H9 (cell line): ENCODE measurements around the gene PSME1. TPM values are rescaled to one million over a fixed set of nuclear protein-coding genes. Genes with fewer than 3 reads are reported as not detected.

ENCODE experiments used
- DNase-seq: peaks from one replicate; pipeline ENCODE4 v3.0.0-alpha.2; 2017
- H2AFZ ChIP-seq: one replicate; pipeline ENCODE4 v1.6.1; 2013; ENCODE audit warnings: mild to moderate bottlenecking, low read length, control low read depth, moderate library complexity
- H2AK5ac ChIP-seq: 2 replicates; pipeline ENCODE4 v1.6.1; 2013; ENCODE audit warnings: low read length, control low read depth, mixed read lengths; ENCODE audit not compliant: insufficient read length
- H2BK120ac ChIP-seq: one replicate; pipeline ENCODE4 v1.6.1; 2013; ENCODE audit warnings: low read depth, mild to moderate bottlenecking, low read length, control low read depth, inconsistent platforms; ENCODE audit not compliant: poor library complexity, severe bottlenecking
- H2BK12ac ChIP-seq: 2 replicates; pipeline ENCODE4 v1.6.1; 2013; ENCODE audit warnings: low read length, control low read depth, mixed read lengths, low read depth; ENCODE audit not compliant: insufficient read length
- H2BK15ac ChIP-seq: 2 replicates; pipeline ENCODE4 v1.6.1; 2013; ENCODE audit warnings: low read depth, low read length, control low read depth
- H2BK20ac ChIP-seq: one replicate; pipeline ENCODE4 v1.6.1; 2013; ENCODE audit warnings: low read depth, mild to moderate bottlenecking, low read length, control low read depth, inconsistent platforms; ENCODE audit not compliant: poor library complexity, severe bottlenecking
- H2BK5ac ChIP-seq: 2 replicates; pipeline ENCODE4 v1.6.1; 2013; ENCODE audit warnings: low read length, control low read depth, mixed read lengths; ENCODE audit not compliant: insufficient read length
- H3K14ac ChIP-seq: 2 replicates; pipeline ENCODE4 v1.6.1; 2013; ENCODE audit warnings: low read length, control low read depth; ENCODE audit not compliant: insufficient read depth
- H3K18ac ChIP-seq: 2 replicates; pipeline ENCODE4 v1.6.1; 2013; ENCODE audit warnings: low read depth, mild to moderate bottlenecking, mixed read lengths, low read length, control low read depth; ENCODE audit not compliant: insufficient read length
- H3K23ac ChIP-seq: 2 replicates; pipeline ENCODE4 v1.6.1; 2013; ENCODE audit warnings: low read length, control low read depth, mixed read lengths, low read depth; ENCODE audit not compliant: insufficient read length
- H3K23me2 ChIP-seq: 2 replicates; pipeline ENCODE4 v1.6.1; 2013; ENCODE audit warnings: low read depth, mild to moderate bottlenecking, mixed read lengths, low read length, control low read depth; ENCODE audit not compliant: insufficient read length, poor library complexity, severe bottlenecking
- H3K27ac ChIP-seq: 2 replicates; pipeline ENCODE4 v1.5.1; 2013; ENCODE audit warnings: low read length, control low read depth, mixed read lengths, low read depth; ENCODE audit not compliant: insufficient read length
- H3K27me3 ChIP-seq: 2 replicates; pipeline ENCODE4 v1.6.1; 2013; ENCODE audit warnings: low read length, control low read depth, inconsistent platforms; ENCODE audit not compliant: insufficient read depth
- H3K4ac ChIP-seq: 2 replicates; pipeline ENCODE4 v1.6.1; 2013; ENCODE audit warnings: low read depth, mild to moderate bottlenecking, control low read depth, inconsistent platforms, low read length, moderate library complexity
- H3K4me1 ChIP-seq: 2 replicates; pipeline ENCODE4 v1.6.1; 2013; ENCODE audit warnings: low read length, control low read depth, inconsistent platforms; ENCODE audit not compliant: insufficient read depth
- H3K4me2 ChIP-seq: 2 replicates; pipeline ENCODE4 v1.6.1; 2013; ENCODE audit warnings: low read length, control low read depth, mixed read lengths; ENCODE audit not compliant: insufficient read length, insufficient read depth
- H3K56ac ChIP-seq: 2 replicates; pipeline ENCODE4 v1.6.1; 2013; ENCODE audit warnings: low read depth, mild to moderate bottlenecking, mixed read lengths, low read length, control low read depth; ENCODE audit not compliant: insufficient read length
- H3K79me1 ChIP-seq: 2 replicates; pipeline ENCODE4 v1.6.1; 2013; ENCODE audit warnings: low read depth, mild to moderate bottlenecking, moderate library complexity, low read length, control low read depth, inconsistent platforms; ENCODE audit not compliant: insufficient read depth, poor library complexity, severe bottlenecking
- H3K79me2 ChIP-seq: 2 replicates; pipeline ENCODE4 v1.6.1; 2013; ENCODE audit warnings: low read length, control low read depth, inconsistent platforms; ENCODE audit not compliant: insufficient read depth
- H3K9ac ChIP-seq: 2 replicates; pipeline ENCODE4 v1.6.1; 2013; ENCODE audit warnings: low read length, control low read depth, mixed read lengths; ENCODE audit not compliant: insufficient read length; ENCODE audit errors: extremely low read depth
- H3K9me3 ChIP-seq: one replicate; pipeline ENCODE4 v1.6.1; 2013; ENCODE audit warnings: low read depth, low read length, inconsistent platforms; ENCODE audit not compliant: control insufficient read depth
- H3T11ph ChIP-seq: one replicate; pipeline ENCODE4 v1.6.1; 2013; ENCODE audit warnings: mild to moderate bottlenecking, low read length, control low read depth, inconsistent platforms
- H4K20me1 ChIP-seq: one replicate; pipeline ENCODE4 v1.6.1; 2013; ENCODE audit not compliant: control insufficient read depth, insufficient read length, insufficient read depth
- H4K5ac ChIP-seq: 2 replicates; pipeline ENCODE4 v1.6.1; 2013; ENCODE audit warnings: low read depth, mild to moderate bottlenecking, mixed read lengths, low read length, control low read depth; ENCODE audit not compliant: insufficient read length
- H4K8ac ChIP-seq: replicated peaks from 2 replicates; pipeline ENCODE4 v1.6.1; 2013; ENCODE audit warnings: low read length, control low read depth, mixed read lengths, low read depth; ENCODE audit not compliant: insufficient read length
- H4K91ac ChIP-seq: 2 replicates; pipeline ENCODE4 v1.6.1; 2013; ENCODE audit warnings: low read depth, mild to moderate bottlenecking, moderate library complexity, mixed read lengths, low read length, control low read depth; ENCODE audit not compliant: insufficient read length
- H3K27ac Mint-ChIP-seq, 3 experiments: 2 replicates in 2 of 3; 3 replicates in 1 of 3; pipeline ENCODE4 v1.8.0; 2020 to 2021; ENCODE audit warnings: mixed read lengths in 3 of 3, mild to moderate bottlenecking in 1 of 3, moderate library complexity in 1 of 3
- H3K27me3 Mint-ChIP-seq: 2 replicates; pipeline ENCODE4 v1.8.0; 2021; ENCODE audit warnings: low read depth, mild to moderate bottlenecking, moderate library complexity, mixed read lengths
- H3K36me3 Mint-ChIP-seq, 3 experiments: 2 replicates in 2 of 3; 3 replicates in 1 of 3; pipeline ENCODE4 v1.8.0; 2020 to 2021; ENCODE audit warnings: low read depth in 3 of 3, mixed read lengths in 3 of 3; ENCODE audit not compliant: insufficient read depth in 1 of 3
- H3K4me1 Mint-ChIP-seq, 2 experiments: 2 replicates each; pipeline ENCODE4 v1.8.0; 2020; ENCODE audit warnings: mixed read lengths in 2 of 2
- H3K4me3 Mint-ChIP-seq, 2 experiments: 2 replicates in 1 of 2; 3 replicates in 1 of 2; pipeline ENCODE4 v1.8.0; 2020 to 2021; ENCODE audit warnings: mild to moderate bottlenecking in 2 of 2, mixed read lengths in 2 of 2, moderate library complexity in 1 of 2
- H3K9me3 Mint-ChIP-seq, 2 experiments: 2 replicates in 1 of 2; 3 replicates in 1 of 2; pipeline ENCODE4 v1.8.0; 2020; ENCODE audit warnings: mild to moderate bottlenecking in 2 of 2, mixed read lengths in 2 of 2, moderate library complexity in 1 of 2
- CTCF ChIP-seq: fragments of 200-600 bp; sonication (generic); conservative IDR thresholded peaks from 3 replicates; pipeline ENCODE4 v1.8.0; 2021; ENCODE audit warnings: antibody characterized with exemption, mild to moderate bottlenecking
- WGBS: extraction: QIAGEN DNeasy Blood & Tissue Kit; methylation state at CpG from one replicate; pipeline ENCODE4 v1.1.7; 2013; ENCODE audit warnings: missing lambda C conversion rate, low lambda C conversion rate, mixed read lengths; ENCODE audit not compliant: insufficient read length; ENCODE audit errors: extremely low coverage; 5-methylcytosine and 5-hydroxymethylcytosine counted together
- total RNA-seq: library from RNA; stranded (reverse); gene quantifications from 2 replicates; pipeline ENCODE4 v1.2.1, GENCODE V29; 2021

The PSME1 gene
- total RNA-seq, 1 experiment from 2014 or later = 109 TPM

DNA sequence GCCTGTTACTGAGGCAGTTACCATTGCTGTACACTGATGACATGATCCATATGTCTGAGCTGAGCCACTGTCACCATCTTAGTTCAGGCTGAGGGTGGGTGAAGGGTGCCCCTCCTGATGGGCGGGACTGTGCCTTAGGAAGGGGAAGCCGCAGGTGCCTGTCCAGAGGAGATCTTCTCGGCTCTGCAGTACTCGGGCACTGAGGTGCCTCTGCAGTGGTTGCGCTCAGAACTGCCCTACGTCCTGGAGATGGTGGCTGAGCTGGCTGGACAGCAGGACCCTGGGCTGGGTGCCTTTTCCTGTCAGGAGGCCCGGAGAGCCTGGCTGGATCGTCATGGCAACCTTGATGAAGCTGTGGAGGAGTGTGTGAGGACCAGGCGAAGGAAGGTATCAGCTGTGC is 15.0 kb downstream of the PSME1 start:
- no peak for TF ChIP-seq CTCF
- Histone ChIP-seq H4K91ac (no peak overlapping the region), H3K79me1 (peaks cover 4% of the 10 kb centered on the region), H3K23me2 (peaks cover 15% of the 10 kb centered on the region), H4K20me1 (no peaks in the 10 kb centered on the region), H3K27me3 (no peaks in the 10 kb centered on the region), H3K79me2 (peaks cover 8% of the 10 kb centered on the region; the same call in 1 of the 2 replicates), H4K8ac (no peak overlapping the region), H3K9ac (no peak overlapping the region), H3K4ac (no peak overlapping the region), H2BK20ac (no peak overlapping the region), H3K4me2 (no peak overlapping the region), H2BK120ac (no peak overlapping the region), H2AK5ac (no peak overlapping the region), H3K4me1 (no peaks in the 10 kb centered on the region), H3K18ac (no peak overlapping the region), H3T11ph (no peak overlapping the region), H3K27ac (no peak overlapping the region), H3K9me3 (no peaks in the 10 kb centered on the region), H2BK12ac (no peak overlapping the region), H2AFZ (no peak overlapping the region), H4K5ac (no peak overlapping the region), H3K23ac (no peak overlapping the region), H2BK5ac (no peak overlapping the region), H2BK15ac (no peak overlapping the region), H3K14ac (no peak overlapping the region), H3K56ac (no peak overlapping the region)
- Mint-ChIP-seq H3K27me3 (no peaks in the 10 kb centered on the region), H3K9me3 (no peaks in the 10 kb centered on the region), H3K27ac (no peak overlapping the region), H3K4me1 (peaks cover 13 to 16% of the 10 kb centered on the region in 2 experiments), H3K36me3 (peaks cover 36 to 69% (median 63%) of the 10 kb centered on the region in 3 experiments), H3K4me3 (no peak overlapping the region; a peak in 1 of 5 replicates)
- WGBS = no CpG with 5 or more reads among the region's 9 CpGs
- no peak for DNase-seq
